ENCODE data around the gene PCSK1. TPM values are rescaled to one million over a fixed set of nuclear protein-coding genes. Genes with fewer than 3 reads are reported as not detected.
"Not testable (repeated sequence)": the region's sequence is repeated elsewhere in the genome, so short reads cannot be mapped to it uniquely, and the experiment has no call there.

PCSK1 gene
- total and polyA plus RNA-seq, 2 donors (not counting 3 experiments of a cell fraction or from before 2014, with no cell fraction given), result 0.95 to 8.7 TPM

DNA sequence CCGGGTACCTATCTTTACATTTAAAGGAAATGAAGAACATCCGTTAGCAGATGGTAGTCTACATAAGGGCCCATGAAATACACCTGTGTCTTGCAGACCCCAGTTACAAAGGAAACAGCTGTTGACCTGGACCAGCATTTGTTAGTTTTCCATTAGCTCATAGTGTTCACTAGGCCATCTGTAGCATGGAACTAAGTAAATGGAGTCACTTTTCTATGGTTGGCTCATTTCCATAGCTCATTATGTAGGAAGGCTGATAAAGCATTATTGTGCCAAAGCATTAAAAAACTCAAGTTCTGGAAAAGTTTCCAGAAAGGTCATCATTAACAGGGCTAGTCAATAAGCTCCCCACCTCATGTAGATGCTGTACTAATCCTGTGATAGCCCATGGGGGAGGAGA lies 62.1 kb downstream of the PCSK1 start:
- Histone ChIP-seq H3K4me2 (ENCODE audit: insufficient read depth, low read length) (no peak overlapping the region), H3K9me3 (replicated peaks; ENCODE audit: control insufficient read depth, insufficient read depth, low read length) (no peaks in the 10 kb centered on the region), H3K36me3 (ENCODE audit: control insufficient read depth in 2 of 2, extremely low read depth in 1 of 2, insufficient read depth in 2 of 2, low read length in 2 of 2) (no peaks in the 10 kb centered on the region), H3K9ac (replicated peaks; ENCODE audit: extremely low read depth, insufficient read depth, low read length) (no peak overlapping the region), H2AFZ (ENCODE audit: low read depth, low read length) (no peak overlapping the region), H3K4me3 (replicated peaks in 1 of 3; ENCODE audit: insufficient read depth in 1 of 3, low read depth in 1 of 3, low read length in 3 of 3) (no peak overlapping the region), H3K27ac (ENCODE audit: insufficient read depth, low read depth, low read length) (no peak overlapping the region), H3K27me3 (ENCODE audit: control insufficient read depth in 2 of 2, insufficient read depth in 2 of 2, low read length in 2 of 2) (no peaks in the 10 kb centered on the region), H3K4me1 (ENCODE audit: control insufficient read depth, extremely low read depth, insufficient read depth, low read length) (no peaks in the 10 kb centered on the region), H3K79me2 (ENCODE audit: control insufficient read depth, insufficient read depth, low read length) (no peaks in the 10 kb centered on the region), H4K20me1 (replicated peaks; ENCODE audit: control insufficient read depth, extremely low read depth, insufficient read depth, low read length) (no peaks in the 10 kb centered on the region), H3K9me1 (replicated peaks; ENCODE audit: control insufficient read depth, extremely low read depth, insufficient read depth, low read length) (no peaks in the 10 kb centered on the region)
- DNase-seq (ENCODE audit: low read depth, low spot score) (peak; percentile 90), FAIRE-seq (peak; percentile 64)
- ChIA-PET POLR2A (no interaction called here), CTCF (interaction anchor here (1.0 to 1.5 kb wide), 4 partner anchors 11 to 31 kb away, joined by 3 to 6 read pairs (median 4); no protein-coding TSS in a partner anchor)
- TF ChIP-seq MYC (IDR thresholded peaks at IDR 0.05; ENCODE audit: low read depth, low read length), result no peak
- no peak for TF ChIP-seq POLR2AphosphoS5 (IDR thresholded peaks at IDR 0.05; ENCODE audit: insufficient read depth, low read depth, low read length)
- no peak for TF ChIP-seq GATA2 (IDR thresholded peaks at IDR 0.05; ENCODE audit: insufficient read depth, insufficient read length, low read depth, low read length)
- no peak for TF ChIP-seq FOS (IDR thresholded peaks at IDR 0.05; ENCODE audit: borderline replicate concordance, insufficient read depth, low read length)
- no peak for TF ChIP-seq EZH2 (IDR thresholded peaks at IDR 0.05; ENCODE audit: borderline replicate concordance, low read depth, low read length, severe bottlenecking)
- TF ChIP-seq, protein P1, sequence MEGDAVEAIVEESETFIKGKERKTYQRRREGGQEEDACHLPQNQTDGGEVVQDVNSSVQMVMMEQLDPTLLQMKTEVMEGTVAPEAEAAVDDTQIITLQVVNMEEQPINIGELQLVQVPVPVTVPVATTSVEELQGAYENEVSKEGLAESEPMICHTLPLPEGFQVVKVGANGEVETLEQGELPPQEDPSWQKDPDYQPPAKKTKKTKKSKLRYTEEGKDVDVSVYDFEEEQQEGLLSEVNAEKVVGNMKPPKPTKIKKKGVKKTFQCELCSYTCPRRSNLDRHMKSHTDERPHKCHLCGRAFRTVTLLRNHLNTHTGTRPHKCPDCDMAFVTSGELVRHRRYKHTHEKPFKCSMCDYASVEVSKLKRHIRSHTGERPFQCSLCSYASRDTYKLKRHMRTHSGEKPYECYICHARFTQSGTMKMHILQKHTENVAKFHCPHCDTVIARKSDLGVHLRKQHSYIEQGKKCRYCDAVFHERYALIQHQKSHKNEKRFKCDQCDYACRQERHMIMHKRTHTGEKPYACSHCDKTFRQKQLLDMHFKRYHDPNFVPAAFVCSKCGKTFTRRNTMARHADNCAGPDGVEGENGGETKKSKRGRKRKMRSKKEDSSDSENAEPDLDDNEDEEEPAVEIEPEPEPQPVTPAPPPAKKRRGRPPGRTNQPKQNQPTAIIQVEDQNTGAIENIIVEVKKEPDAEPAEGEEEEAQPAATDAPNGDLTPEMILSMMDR (IDR thresholded peaks at IDR 0.05; ENCODE audit: extremely low read depth in 1 of 2, insufficient read depth in 1 of 2, low read depth in 1 of 2, low read length in 2 of 2), result no peak
- no peak for TF ChIP-seq JUN (IDR thresholded peaks at IDR 0.05; ENCODE audit: borderline replicate concordance, insufficient read depth, insufficient read length, low read depth)
- no peak for TF ChIP-seq POLR2A (IDR thresholded peaks at IDR 0.05; ENCODE audit: low read depth, low read length)
- TF ChIP-seq, protein P2, sequence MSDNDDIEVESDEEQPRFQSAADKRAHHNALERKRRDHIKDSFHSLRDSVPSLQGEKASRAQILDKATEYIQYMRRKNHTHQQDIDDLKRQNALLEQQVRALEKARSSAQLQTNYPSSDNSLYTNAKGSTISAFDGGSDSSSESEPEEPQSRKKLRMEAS (IDR thresholded peaks at IDR 0.05; ENCODE audit: insufficient read depth, insufficient read length), result no peak
- BruUV-seq (replicated peaks), result no TSS peak
- intact Hi-C loops (cut with micrococcal nuclease) (no loop called here), dilution Hi-C loops (cut with MboI; ENCODE audit: extremely low pct_ligation_motif_present, low sequenced_read_pairs) (no loop called here)

DNA sequence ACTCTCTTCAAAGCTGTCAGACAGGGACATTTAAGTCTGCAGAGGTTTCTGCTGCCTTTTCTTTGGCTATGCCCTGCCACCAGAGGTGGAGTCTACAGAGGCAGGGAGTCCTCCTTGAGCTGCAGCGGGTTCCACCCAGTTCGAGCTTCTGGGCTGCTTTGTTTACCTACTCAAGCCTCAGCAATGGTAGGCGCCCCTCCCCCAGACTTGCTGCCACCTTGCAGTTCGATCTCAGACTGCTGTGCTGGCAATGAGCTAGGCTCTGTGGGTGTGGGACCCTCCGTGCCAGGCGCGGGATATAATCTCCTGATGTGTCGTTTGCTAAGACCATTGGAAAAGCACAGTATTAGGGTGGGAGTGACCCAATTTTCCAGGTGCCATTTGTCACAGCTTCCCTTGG lies 65.7 kb downstream of the PCSK1 start:
- H3K9ac ChIP-seq (replicated peaks; ENCODE audit: extremely low read depth, insufficient read depth, low read length); dilution Hi-C loops (cut with MboI; ENCODE audit: extremely low pct_ligation_motif_present, low sequenced_read_pairs); H3K4me2 ChIP-seq (ENCODE audit: insufficient read depth, low read length); DNase-seq (ENCODE audit: low read depth, low spot score); H3K9me3 ChIP-seq (replicated peaks; ENCODE audit: control insufficient read depth, insufficient read depth, low read length); H3K36me3 ChIP-seq (ENCODE audit: control insufficient read depth in 2 of 2, extremely low read depth in 1 of 2, insufficient read depth in 2 of 2, low read length in 2 of 2); H4K20me1 ChIP-seq (replicated peaks; ENCODE audit: control insufficient read depth, extremely low read depth, insufficient read depth, low read length); intact Hi-C loops (cut with micrococcal nuclease); H3K4me1 ChIP-seq (ENCODE audit: control insufficient read depth, extremely low read depth, insufficient read depth, low read length); BruUV-seq (replicated peaks); H3K79me2 ChIP-seq (ENCODE audit: control insufficient read depth, insufficient read depth, low read length); FAIRE-seq; POLR2A ChIA-PET; H3K9me1 ChIP-seq (replicated peaks; ENCODE audit: control insufficient read depth, extremely low read depth, insufficient read depth, low read length); H3K27me3 ChIP-seq (ENCODE audit: control insufficient read depth in 2 of 2, insufficient read depth in 2 of 2, low read length in 2 of 2); H3K4me3 ChIP-seq (replicated peaks in 1 of 3; ENCODE audit: insufficient read depth in 1 of 3, low read depth in 1 of 3, low read length in 3 of 3); H2AFZ ChIP-seq (ENCODE audit: low read depth, low read length); H3K27ac ChIP-seq (ENCODE audit: insufficient read depth, low read depth, low read length): not testable (repeated sequence)
- CTCF ChIA-PET, result interaction anchor here (1.3 kb wide), 1 partner anchor 55 kb away, joined by 4 read pairs; no protein-coding TSS in a partner anchor
